ENCODE measurements around the gene DDR1.
"Not testable (repeated sequence)": the region's sequence is repeated elsewhere in the genome, so short reads cannot be mapped to it uniquely, and the experiment has no call there.

Gene DDR1

DNA sequence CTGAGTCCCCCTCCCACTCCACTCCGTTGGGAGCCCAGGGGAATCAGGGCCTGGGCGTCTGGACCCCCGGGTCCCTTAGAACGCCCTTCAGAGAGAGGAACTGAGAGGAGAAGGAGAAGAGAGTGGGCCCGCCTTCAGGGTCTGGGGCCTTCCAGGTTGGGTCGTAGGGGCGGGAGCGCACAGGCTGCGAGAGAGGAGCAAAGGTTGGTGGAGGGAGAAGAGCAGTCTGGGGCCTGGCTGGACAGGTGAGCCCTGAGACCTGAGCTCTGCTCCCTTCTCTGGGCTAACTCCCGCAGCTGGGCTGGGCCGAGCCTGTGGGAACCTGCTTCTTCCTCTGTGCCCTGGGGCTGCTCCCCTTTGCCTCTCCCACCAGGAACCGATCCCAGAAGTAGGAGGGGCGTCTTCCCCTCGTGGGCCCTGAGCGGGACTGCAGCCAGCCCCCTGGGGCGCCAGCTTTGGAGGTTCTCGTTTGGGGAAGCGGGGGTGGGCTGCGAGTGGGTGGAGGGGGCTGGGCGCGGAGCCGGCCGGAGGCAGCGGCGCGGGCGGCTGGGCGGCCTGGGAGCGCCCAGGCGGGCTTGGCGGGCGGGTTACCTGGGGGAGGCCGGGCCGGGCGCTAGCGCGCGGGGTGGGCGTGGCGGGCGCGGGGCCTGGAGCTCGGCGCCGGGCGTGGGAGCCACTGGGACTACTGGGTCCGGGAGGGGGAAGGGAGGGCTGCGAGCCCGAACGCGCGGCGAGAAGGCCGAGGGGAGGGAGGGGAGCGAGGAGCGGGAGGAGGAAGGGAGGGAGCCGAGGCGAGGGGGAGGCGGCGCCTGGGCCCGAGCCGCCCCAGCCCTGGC lies at the start of gene DDR1:
Gene DDR1, plus strand, starts transcription at position 835 of the 836 bp plus-strand sequence. CDS start 4,211 bp downstream, outside the sequence.
- peak in 2 of 4 experiments; percentile 19 to 22 for DNase-seq

DNA sequence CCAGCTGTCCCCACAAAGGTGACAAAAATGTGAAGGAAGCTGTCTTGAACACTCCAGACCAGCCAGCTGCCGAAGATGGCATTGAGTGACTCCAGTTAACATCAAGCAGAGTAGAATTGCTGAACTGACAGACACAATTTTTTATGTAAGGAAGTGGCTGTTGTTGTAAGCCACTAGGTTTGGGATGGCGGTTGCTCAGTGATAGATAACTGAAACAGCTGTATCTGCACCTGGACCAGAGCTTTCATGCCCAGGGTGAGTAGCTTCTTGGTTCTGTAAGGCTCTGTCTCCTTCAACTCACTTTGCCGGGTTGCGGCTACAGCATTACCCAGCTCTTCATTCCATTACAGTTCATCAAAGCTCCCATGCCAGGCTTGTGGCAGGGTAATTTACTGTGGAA lies 49.7 kb upstream of the DDR1 start:
- DNase-seq, result no peak

DNA sequence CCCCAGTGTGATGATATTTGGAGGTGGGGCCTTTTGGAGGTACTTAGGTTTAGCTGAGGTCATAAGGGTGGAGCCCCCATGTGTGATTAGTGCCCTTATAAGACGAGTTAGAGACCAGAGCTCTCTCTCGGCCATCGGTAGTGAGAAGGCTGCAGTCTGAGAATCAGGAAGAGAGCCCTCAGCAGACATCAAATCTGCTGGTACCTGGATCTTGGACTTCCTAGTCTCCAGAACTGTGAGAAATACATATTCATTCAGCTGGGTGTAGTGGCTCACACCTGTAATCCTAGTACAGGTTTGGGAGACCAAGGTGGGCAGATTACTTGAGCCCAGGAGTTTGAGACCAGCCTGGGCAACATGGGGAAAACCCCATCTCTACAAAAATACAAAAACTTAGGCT lies 48.7 kb upstream of the DDR1 start:
- DNase-seq, result no peak

DNA sequence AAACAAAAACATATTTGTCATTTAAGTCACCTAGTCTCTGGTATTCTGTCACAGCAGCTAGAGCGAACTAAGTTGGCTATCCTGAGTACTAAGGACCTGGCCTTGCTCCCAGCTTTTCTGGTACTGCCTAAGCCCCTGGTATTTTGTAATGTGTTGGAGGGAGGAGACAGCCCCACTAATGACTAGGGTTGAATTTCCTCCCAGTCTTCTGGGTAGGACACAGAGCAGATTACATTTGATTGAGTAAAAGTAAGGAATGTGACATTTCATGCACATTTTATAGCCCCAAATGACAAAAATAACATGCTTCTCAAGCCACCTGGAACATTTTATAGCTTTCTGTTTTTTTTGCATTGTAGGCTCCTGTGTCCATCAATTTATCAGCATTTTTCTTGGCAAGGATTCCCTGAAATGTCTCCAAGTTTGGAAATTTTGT lies 47.9 kb upstream of the DDR1 start:
- no peak for DNase-seq

DNA sequence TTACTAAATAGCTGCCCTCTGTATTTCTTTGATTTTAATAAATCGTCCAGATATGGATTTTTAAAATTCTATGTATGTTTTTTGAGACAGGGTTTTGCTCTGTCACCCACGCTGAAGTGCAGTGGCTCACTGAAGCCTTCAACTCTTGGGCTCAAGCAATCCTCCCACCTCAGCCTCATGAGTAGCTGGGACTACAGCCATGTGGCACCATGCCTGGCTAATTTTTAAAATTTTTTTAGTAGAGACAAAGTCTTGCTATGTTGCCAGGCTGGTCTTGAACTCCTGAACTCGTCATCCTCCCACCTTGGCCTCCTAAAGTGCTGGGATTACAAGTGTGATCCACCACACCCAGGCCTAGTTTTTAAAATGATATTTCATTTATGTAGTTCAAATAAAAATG lies 47.4 kb upstream of the DDR1 start:
- no peak for DNase-seq

DNA sequence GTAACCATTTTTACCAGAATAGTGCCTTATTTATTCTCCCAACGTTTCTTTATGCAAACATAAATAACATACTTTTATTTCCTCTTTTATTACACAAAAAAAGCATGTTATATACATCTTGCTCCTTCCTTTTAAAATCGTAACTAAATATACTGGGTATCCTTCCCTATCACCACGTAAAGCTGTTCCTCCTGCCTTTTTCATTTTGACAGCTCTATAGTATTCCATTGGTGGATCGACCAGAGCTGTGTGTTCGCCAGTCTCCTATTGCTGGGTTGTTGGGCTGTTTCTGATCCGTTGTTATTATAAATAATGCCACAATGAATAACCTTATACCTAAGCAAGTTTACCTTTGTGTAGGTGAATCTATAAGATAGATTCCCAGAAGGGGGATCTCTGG lies 46.9 kb upstream of the DDR1 start:
- DNase-seq, result no peak

DNA sequence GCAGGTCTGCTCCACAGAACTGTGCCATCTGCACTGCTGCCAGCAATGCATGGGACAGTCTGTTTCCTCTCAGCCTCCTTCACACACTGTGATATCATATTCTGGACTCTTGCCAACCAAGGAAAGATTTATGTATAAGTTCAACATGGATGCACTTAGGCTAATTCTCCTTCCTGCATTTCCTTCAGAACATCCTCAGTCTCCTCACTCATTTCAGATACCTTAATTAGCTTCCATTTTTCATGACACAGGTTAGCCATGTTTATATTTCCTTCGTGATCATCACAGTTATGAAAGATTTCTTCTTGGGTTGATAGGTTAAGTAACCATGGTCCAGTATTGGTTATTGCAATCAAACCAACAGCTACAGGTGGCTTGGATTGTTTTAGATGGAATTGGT lies 46.4 kb upstream of the DDR1 start:
- DNase-seq, result no peak

DNA sequence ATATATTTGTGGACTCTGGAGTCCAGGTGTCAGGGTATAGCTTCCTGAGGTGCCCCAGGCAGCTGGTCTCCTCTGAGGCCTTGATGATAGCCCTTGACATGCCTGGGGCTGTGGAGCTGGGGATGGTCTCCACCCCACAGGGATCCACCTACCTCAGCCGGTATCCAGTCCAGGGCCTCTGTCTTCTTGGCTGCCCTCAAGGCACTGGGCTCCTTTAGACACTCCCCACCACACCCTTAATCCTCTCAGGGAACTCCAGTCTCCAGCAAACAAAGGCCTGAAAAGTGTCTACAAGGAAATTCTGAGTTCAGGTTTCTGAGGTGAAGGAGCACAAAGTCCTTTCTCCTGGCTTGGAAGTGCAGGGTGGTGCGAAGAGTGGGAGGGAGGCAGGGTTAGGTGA lies 44.6 kb upstream of the DDR1 start:
- DNase-seq, result no peak

DNA sequence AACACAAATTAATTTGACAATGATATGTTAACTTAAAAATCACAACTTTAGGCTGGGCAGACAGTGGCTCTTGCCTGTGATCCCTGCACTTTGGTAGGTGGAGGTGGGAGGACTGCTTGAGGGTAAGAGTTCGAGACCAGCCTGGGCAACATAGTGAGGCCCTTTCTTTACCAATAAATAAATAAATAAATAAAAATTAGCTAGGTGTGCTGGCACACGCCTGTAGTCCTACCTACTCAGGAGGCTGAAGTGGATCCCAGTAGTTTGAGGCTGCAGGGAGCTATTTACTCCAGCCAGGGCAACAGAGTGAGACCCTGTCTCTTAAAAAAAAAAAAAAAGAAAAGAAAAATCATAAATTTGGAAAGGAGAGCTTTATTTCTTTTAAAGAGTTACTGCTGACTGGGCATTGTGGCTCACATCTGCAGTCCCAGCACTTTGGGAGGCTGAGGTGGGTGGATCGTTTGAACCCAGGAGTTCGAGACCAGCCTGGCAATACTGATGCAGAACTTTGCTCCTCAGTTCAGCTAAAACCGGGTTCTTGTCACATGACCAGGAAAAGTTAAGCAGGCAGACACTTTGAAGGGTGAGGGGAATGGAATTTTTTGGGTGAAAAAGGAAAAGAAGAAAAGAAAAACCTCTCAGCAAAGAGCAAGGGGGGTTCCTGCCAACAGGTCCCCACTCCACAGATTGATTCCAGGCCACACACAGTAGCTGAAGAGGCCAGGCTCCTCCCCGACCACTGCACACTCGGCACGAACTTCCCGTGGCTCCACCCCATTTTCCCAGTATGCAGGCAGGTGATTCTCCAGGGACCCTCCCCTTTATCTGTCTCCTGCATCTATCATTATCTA lies 44.0 kb upstream of the DDR1 start:
- no peak for DNase-seq

DNA sequence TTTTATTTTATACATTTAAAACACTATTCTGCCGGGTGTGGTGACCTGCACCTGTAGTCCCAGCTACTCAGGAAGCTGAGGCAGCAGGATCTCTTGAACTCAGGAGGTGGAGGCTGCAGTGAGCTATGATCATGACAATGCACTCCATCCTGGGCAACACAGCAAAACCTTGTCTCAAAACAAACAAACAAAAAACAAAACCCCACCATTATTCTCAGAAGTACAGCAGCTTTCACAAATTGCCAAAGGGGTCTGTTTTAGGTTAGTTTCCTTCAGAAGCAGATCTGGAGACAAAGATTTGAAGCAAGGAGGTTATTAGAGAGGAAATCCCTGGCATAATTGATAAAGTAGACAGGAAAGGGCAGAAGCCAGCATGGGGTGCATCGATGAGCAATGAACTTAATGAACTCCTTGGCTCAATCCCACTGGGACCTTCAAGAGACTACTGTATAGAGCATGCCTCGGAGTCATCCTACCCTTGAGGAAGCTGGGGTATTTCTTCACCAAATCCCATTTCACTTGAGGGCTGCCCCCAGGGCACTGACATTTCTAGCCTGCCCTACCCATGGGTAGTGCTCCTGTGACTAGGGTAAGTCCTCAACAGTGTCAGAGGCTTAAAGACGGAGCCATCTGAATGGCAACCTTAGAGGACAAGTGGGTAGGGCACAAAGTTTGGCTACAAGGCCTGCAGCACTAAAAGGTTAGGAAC lies 43.2 kb upstream of the DDR1 start:
- DNase-seq, result no peak

DNA sequence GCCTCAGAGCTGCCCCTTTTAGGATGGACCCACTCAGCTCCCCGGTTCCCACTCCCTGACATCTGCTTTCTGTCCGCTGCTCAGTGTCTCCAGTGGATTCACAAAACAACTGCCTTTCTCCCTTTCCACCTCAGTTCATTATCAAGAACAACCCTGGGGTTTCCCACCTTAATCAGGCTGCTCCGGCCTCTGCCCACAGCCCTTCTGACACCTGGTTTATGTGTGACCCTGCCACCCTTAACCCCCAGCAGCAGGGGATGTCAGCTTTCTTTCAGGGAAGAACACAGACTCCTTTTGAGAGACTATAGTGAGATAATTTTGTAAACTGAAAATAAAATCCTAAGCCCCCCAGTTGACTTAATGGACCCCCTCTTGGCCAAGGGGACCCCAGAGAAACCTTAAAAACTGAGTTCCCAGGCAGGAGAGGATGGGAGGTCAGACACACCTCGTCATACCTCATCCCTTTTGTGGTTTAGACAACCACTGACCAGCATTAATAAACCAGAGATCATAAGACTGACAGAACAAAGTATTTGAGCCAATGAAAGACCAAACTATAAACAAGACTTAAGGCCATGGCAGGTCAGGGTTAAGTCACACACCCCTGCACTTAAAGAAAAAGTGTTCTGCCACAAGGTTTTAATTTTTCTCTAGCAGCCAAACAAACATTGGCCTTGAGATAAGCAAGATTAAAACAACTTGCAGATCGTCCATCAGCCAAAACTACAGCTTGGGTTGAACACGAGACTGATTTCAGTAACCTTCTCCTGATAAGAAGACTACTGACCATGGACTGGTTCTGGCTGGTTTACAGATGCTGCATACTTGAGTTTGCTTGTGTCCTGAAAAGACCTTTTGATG lies 42.4 kb upstream of the DDR1 start:
- no peak for DNase-seq

DNA sequence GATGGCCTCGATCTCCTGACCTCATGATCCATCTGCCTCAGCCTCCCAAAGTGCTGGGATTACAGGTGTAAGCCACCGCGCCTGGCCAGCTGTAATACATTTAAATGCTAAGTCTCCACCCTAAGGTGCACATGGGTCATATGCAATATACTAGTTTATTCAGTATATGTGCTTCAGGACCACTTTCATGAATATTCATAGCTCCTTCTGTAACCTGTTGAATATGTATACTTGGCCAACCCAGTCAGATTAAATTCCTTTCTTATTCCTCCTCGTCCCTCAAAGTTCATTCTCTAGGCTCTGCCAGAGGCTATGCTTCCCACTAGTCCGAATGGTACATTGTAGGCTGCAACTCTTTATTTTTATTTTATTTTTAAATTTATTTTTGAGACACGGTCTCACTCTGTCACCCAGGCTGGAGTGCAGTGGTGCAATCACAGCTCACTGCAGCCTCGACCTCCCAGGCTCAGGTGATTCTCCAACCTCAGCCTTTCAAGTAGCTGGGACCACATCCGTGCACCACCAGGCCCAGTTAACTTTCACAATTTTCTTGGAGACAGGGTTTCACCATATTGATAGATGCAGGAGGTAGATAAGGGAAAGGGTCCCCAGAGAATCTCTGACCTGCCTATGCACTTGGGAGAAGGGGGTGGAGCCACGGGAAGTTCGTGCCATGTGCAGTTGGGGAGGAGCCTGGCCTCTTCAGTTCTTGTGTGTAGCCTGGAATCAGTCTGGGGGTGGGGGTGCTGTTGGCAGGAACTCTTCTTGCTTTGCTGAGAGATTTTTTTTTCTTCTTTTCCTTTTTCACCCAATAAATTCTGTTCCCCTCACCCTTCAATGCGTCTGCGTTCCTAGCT lies 41.3 kb upstream of the DDR1 start:
- no peak for DNase-seq

DNA sequence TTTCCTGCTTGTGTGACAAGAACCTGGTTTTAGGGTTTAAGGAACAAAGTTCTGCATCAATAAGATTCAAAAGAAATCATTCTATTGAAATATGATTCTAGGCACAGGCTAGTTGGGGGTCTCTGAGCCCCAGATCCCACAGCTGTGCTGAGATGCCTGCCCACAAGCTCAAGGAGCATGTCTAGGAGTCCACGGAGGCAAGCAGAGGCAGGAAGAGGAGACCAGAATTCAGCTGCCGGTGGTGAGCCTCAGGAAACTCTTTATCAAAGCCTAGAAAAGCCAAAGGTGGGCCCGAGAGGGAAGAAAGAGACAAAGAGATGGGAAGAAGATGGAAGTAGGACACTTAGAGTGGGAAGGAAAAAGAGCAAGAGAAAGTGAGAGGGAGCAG lies 40.7 kb upstream of the DDR1 start:
- DNase-seq, result no peak

DNA sequence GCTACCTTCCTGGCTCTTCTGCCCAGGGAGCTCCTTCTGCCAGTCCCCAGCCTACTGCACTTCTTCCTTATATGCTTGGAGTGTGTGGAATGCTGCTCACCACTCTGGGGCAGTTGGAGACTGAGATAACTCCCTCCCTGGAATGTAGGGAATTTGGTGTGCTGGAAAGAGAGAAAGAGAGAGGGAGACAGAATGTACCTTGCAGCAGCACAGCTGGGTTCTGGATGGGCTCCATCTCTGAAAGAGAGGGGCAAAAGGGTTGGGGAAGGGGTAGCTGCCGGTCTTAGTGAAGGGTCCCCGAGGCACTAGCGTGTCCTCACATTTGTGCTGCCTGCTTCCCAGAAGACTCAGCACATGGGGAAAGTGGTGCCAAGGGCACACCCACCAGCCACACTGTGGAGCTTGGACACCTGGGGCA lies 40.2 kb upstream of the DDR1 start:
- DNase-seq, result no peak

DNA sequence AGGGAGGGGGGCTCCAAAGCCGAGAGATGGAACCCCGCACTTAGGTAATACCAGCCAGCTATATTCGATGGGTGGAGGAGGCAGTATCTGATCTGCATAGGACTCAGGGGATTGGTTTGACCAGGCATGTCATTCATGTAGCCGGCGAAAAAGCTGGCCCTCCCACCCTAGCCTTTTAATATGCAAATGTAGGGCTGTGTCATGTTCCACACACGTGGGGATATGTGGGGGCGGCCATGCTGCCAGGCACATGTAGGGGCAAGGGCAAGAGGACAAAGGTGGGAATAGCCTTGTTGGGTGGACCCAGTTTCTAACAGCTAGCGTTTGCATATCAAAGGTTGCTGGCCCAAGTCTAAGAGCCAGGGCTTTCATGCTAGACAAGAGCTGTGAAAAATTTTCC lies 39.1 kb upstream of the DDR1 start:
- no peak for DNase-seq

DNA sequence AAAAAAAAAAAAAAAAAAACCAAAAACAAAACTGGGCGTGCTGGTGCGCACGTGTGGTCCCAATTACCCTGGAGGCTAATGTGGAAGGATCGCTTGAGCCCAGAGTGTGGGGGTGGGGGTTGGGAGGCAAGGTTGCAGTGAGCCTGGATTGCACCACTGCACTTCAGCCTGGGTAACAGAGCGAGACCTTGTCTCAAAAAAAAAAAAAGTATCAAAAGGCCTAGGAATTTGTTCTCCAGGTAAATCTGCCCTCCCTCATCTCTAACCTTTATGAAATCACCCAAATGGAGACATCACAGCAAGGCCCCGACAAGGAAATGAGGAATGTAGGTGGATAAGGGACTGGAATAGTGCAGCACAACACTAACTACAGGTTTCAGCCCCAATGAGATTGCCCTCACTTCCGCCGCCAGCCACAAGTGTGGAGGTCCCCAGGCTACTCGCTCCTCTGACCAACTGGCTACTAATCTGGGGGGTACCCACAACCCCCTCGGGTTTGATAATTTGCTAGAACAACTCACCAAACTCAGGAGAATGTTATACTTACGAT lies 36.8 kb upstream of the DDR1 start:
- no peak for DNase-seq

DNA sequence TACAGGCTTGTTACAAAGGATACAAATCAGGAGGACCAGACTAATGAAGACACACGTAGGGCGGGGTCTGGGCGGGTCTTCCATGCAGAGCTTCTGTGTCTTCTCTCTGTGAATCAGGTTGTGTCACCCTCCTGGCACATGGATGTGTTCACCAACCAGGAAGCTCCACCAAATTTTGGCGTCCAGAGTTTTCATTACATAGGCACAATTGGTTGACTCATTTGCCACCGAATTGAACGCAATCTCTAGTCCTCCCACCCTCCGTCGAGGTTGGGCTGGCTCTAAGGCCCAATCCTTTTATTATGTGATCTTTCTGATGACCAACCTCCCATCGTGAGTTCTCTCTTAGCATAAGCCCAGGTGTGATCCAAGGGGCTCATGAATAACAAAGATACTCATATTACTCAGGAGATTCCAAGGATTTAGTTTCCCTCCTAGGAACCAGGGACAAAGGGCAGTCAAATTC lies 36.3 kb upstream of the DDR1 start:
- DNase-seq, result no peak

DNA sequence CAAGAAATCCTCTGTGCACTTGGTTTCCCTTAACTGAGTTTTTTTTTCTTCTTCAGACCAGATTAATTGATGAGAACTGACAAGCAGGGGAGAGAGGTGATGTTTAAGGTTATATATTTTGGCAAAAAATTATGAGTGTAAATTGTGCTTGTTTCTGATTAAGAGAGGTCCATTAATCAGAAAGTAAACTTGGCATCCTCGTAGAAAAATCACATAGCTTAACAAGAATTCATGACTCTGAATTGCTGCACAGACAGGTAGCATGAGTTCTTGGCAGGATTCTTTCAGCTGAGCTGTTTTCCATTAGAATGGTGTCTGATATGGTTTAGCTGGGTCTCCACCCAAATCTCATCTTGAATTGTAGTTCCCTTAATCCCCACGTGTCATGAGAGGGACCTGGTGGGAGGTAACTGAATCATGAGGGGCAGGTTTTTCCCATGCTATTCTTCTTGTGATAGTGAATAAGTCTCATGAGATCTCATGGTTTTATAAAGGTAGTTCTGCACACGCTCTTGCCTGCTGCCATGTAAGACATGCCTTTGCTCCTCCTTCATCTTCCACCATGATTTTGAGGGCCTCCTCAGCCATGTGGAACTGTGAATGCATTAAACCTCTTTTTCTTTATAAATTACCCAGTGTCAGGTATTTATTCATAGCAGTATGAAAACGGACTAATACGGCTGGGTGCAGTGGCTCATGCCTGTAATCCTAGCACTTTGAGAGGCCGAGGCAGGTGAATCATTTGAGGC lies 34.2 kb upstream of the DDR1 start:
- no peak for DNase-seq

DNA sequence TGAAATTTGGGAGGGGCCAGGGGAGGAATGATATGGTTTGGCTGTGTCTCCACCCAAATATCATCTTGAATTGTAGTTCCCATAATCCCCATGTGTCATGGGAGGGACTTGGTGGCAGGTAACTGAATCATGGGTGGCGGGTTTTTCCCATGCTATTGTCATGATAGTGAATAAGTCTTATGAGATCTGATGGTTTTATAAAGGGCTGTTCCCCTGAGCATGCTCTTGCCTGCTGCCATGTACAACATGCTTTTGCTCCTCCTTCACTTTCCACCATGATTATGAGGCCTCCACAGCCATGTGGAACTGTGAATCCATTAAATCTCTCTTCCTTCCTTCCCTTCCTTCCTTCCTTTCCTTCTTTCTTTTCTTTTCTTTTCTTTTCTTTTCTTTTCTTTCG lies 31.9 kb upstream of the DDR1 start:
- not testable (repeated sequence) for DNase-seq

All from activated CD4-positive, CD25-positive, alpha-beta regulatory T cell (primary cell).